OCI-LY7 (cell line): ENCODE results near the gene DMRTA1. TPM values are rescaled to one million over a fixed set of nuclear protein-coding genes. Genes with fewer than 3 reads are reported as not detected.

Experiments used
- BruUV-seq: library from RNA; stranded (reverse); fragments of 400-500 nt; replicated peaks from 2 replicates; lab custom pipeline; 2021; lab: Mats Ljungman, UMichigan
- CTCF ChIA-PET: fragments of 300-600 bp; sonication (Branson Sonifier 250); formaldehyde crosslinking; loops from one replicate; lab custom pipeline; 2022; ENCODE audit warnings: antibody characterized with exemption; ENCODE audit not compliant: unreplicated experiment; lab: Charles Lee
- POLR2A ChIA-PET: fragments of 300-600 bp; sonication (Branson Sonifier 250); formaldehyde crosslinking; loops from one replicate; lab custom pipeline; 2022; ENCODE audit warnings: antibody characterized with exemption; lab: Charles Lee
- DNase-seq: peaks from one replicate; pipeline ENCODE4 v3.0.0-alpha.2; 2015; ENCODE audit warnings: low spot score
- H2AFZ ChIP-seq: fragments of 200-600 bp; sonication (generic), shearing (Covaris generic); 2 replicates; pipeline ENCODE4 v1.6.1; 2014; ENCODE audit warnings: mild to moderate bottlenecking, antibody characterized with exemption, low read length, moderate library complexity
- H3K27ac ChIP-seq: fragments of 200-600 bp; sonication (generic); 2 replicates; pipeline ENCODE4 v1.5.1; 2014; ENCODE audit warnings: mixed run types, low read depth, mild to moderate bottlenecking, moderate library complexity, low read length, inconsistent platforms; ENCODE audit not compliant: poor library complexity, severe bottlenecking
- H3K36me3 ChIP-seq: fragments of 200-600 bp; sonication (generic); 2 replicates; pipeline ENCODE4 v1.6.1; 2014; ENCODE audit warnings: mild to moderate bottlenecking, antibody characterized with exemption, low read length, moderate library complexity, mixed read lengths; ENCODE audit not compliant: insufficient read depth
- H3K4me1 ChIP-seq: fragments of 200-600 bp; sonication (generic); 2 replicates; pipeline ENCODE4 v1.5.1; 2014; ENCODE audit warnings: mild to moderate bottlenecking, low read length; ENCODE audit not compliant: insufficient read depth, poor library complexity, severe bottlenecking
- H3K4me2 ChIP-seq: fragments of 200-600 bp; sonication (generic); 2 replicates; pipeline ENCODE4 v1.6.1; 2014; ENCODE audit warnings: mild to moderate bottlenecking, low read length
- H3K4me3 ChIP-seq: fragments of 200-600 bp; sonication (generic); 2 replicates; pipeline ENCODE4 v1.5.1; 2014; ENCODE audit warnings: mild to moderate bottlenecking, low read depth, low read length; ENCODE audit not compliant: poor library complexity, severe bottlenecking
- H3K79me2 ChIP-seq: fragments of 200-600 bp; sonication (generic); 2 replicates; pipeline ENCODE4 v1.6.1; 2016; ENCODE audit warnings: low read depth, mild to moderate bottlenecking, low read length, moderate library complexity, mixed read lengths; ENCODE audit not compliant: insufficient read depth
- H3K9me2 ChIP-seq: fragments of 200-600 bp; sonication (generic); 2 replicates; pipeline ENCODE4 v1.6.1; 2016; ENCODE audit warnings: mild to moderate bottlenecking, low read length, mixed read lengths; ENCODE audit not compliant: insufficient read depth
- H3K9me3 ChIP-seq: fragments of 200-600 bp; sonication (generic); 2 replicates; pipeline ENCODE4 v1.6.1; 2014; ENCODE audit warnings: mild to moderate bottlenecking, mixed run types, low read length, mixed read lengths
- H4K20me1 ChIP-seq: fragments of 200-600 bp; sonication (generic); 2 replicates; pipeline ENCODE4 v1.6.1; 2014; ENCODE audit warnings: mild to moderate bottlenecking, antibody characterized with exemption, low read length, moderate library complexity, mixed read lengths; ENCODE audit not compliant: insufficient read depth
- CTCF ChIP-seq: fragments of 200-600 bp; sonication (generic); conservative IDR thresholded peaks from 2 replicates; pipeline ENCODE4 v1.5.1; 2014; ENCODE audit warnings: mild to moderate bottlenecking, antibody characterized with exemption, low read length, moderate library complexity, mixed read lengths
- EZH2phosphoT487 ChIP-seq: fragments of 200-600 bp; sonication (generic); IDR thresholded peaks from 2 replicates; pipeline ENCODE4 v1.6.1; 2018; ENCODE audit warnings: low read depth, borderline replicate concordance, mild to moderate bottlenecking, mixed run types, antibody characterized with exemption, low read length, moderate library complexity, mixed read lengths
- intact Hi-C: fragments of 100-400 bp; cut with micrococcal nuclease; formaldehyde crosslinking; loops from one replicate; pipeline ENCODE4 v1.10.0; 2022; ENCODE audit not compliant: unreplicated experiment
- total RNA-seq, 2 experiments: library from RNA; depleted of rRNA in 1 of 2; stranded (reverse); fragments of >200 nt in 1 of 2; shearing (Covaris generic) in 1 of 2; gene quantifications; 2 replicates each; pipeline ENCODE4 v1.2.3, GENCODE V29; 2014 to 2022

DMRTA1 gene
- total RNA-seq, 2 experiments from 2014 or later, result not detected

- no peaks in the 10 kb centered on the region for H4K20me1 ChIP-seq
- no peak overlapping the region for H3K4me2 ChIP-seq
- no peak for TF ChIP-seq CTCF
- TF ChIP-seq EZH2phosphoT487, result no peak
- intact Hi-C loops, result no loop called here
- no TSS peak for BruUV-seq
- no peak for DNase-seq
- no peaks in the 10 kb centered on the region for H3K36me3 ChIP-seq
- no peaks in the 10 kb centered on the region for H3K4me1 ChIP-seq
- H3K9me3 ChIP-seq, result no peaks in the 10 kb centered on the region
- ChIA-PET CTCF (no interaction called here), POLR2A (interaction anchor here (0.7 to 0.9 kb wide), 2 partner anchors 62 to 112 kb away, joined by 3 read pairs; no protein-coding TSS in a partner anchor)
- H3K27ac ChIP-seq, result no peak overlapping the region
- no peak overlapping the region for H2AFZ ChIP-seq
- no peak overlapping the region for H3K4me3 ChIP-seq
- H3K79me2 ChIP-seq, result no peaks in the 10 kb centered on the region
- H3K9me2 ChIP-seq, result no peaks in the 10 kb centered on the region
Observed at GRCh38 chr9:22424616-22425015, 22.0 kb upstream of the DMRTA1 start.

- no peaks in the 10 kb centered on the region for H3K4me1 ChIP-seq
- H3K9me2 ChIP-seq, result no peaks in the 10 kb centered on the region
- no peak for DNase-seq
- no peaks in the 10 kb centered on the region for H3K36me3 ChIP-seq
- CTCF ChIA-PET, result no interaction called here
- H2AFZ ChIP-seq, result no peak overlapping the region
- intact Hi-C loops, result no loop called here
- POLR2A ChIA-PET, result interaction anchor here (1.0 kb wide), 1 partner anchor 29 kb away, joined by 3 read pairs; no protein-coding TSS in a partner anchor
- no peak overlapping the region for H3K4me3 ChIP-seq
- BruUV-seq, result no TSS peak
- H3K79me2 ChIP-seq, result no peaks in the 10 kb centered on the region
- H4K20me1 ChIP-seq, result no peaks in the 10 kb centered on the region
- H3K4me2 ChIP-seq, result no peak overlapping the region
- no peak overlapping the region for H3K27ac ChIP-seq
- no peaks in the 10 kb centered on the region for H3K9me3 ChIP-seq
- no peak for TF ChIP-seq CTCF
- no peak for TF ChIP-seq EZH2phosphoT487
Observed at GRCh38 chr9:22425551-22425950, 21.1 kb upstream of the DMRTA1 start.

GRCh38 chr9:22427226-22427880, 19.3 kb upstream of the DMRTA1 start:
- BruUV-seq, result no TSS peak

More at GRCh38 chr9:22427226-22427880, 19.3 kb upstream of the DMRTA1 start:
- DNase-seq, result no peak
- H2AFZ ChIP-seq, result no peak overlapping the region
- H3K27ac ChIP-seq, result no peak overlapping the region
- no peaks in the 10 kb centered on the region for H3K9me2 ChIP-seq
- H3K36me3 ChIP-seq, result no peaks in the 10 kb centered on the region
- no peak overlapping the region for H3K4me3 ChIP-seq
- TF ChIP-seq EZH2phosphoT487 (no peak), CTCF (no peak)
- CTCF ChIA-PET, result no interaction called here
- H3K4me2 ChIP-seq, result no peak overlapping the region
- no peaks in the 10 kb centered on the region for H3K4me1 ChIP-seq
- no peaks in the 10 kb centered on the region for H3K9me3 ChIP-seq
- H4K20me1 ChIP-seq, result no peaks in the 10 kb centered on the region
- no peaks in the 10 kb centered on the region for H3K79me2 ChIP-seq
- intact Hi-C loops, result no loop called here
- POLR2A ChIA-PET, result no interaction called here
